Mesenchymal stem cell (in vitro differentiated cells and primary cell): ENCODE measurements around the gene DPP6.

Source experiments
- DNase-seq: peaks from one replicate; pipeline ENCODE4 v3.0.0-alpha.2; 2013
- H2AFZ ChIP-seq: one replicate; pipeline ENCODE4 v1.6.1; 2013; ENCODE audit warnings: low read depth, mild to moderate bottlenecking, control low read depth, inconsistent platforms, low read length, moderate library complexity
- H2AK5ac ChIP-seq: 2 replicates; pipeline ENCODE4 v1.6.1; 2013; ENCODE audit warnings: low read length, moderate library complexity, mild to moderate bottlenecking, inconsistent platforms; ENCODE audit not compliant: severe bottlenecking
- H2BK120ac ChIP-seq: one replicate; pipeline ENCODE4 v1.6.1; 2013; ENCODE audit warnings: low read depth, mild to moderate bottlenecking, inconsistent platforms, low read length, moderate library complexity
- H2BK12ac ChIP-seq, 2 experiments: one replicate each; pipeline ENCODE4 v1.6.1; 2013; ENCODE audit warnings: inconsistent platforms in 2 of 2, low read length in 2 of 2, mild to moderate bottlenecking in 2 of 2, moderate library complexity in 2 of 2, control low read depth in 1 of 2
- H2BK15ac ChIP-seq: one replicate; pipeline ENCODE4 v1.6.1; 2013; ENCODE audit warnings: mild to moderate bottlenecking, low read depth, inconsistent platforms; ENCODE audit not compliant: poor library complexity, severe bottlenecking
- H2BK5ac ChIP-seq: 2 replicates; pipeline ENCODE4 v1.6.1; 2013; ENCODE audit warnings: low read depth, mild to moderate bottlenecking, low read length, control low read depth, inconsistent platforms; ENCODE audit not compliant: poor library complexity, severe bottlenecking
- H3K14ac ChIP-seq, 2 experiments: one replicate each; pipeline ENCODE4 v1.6.1; 2013; ENCODE audit warnings: inconsistent platforms in 2 of 2, low read length in 2 of 2, control low read depth in 1 of 2, mild to moderate bottlenecking in 1 of 2, moderate library complexity in 1 of 2
- H3K18ac ChIP-seq, 2 experiments: one replicate each; pipeline ENCODE4 v1.6.1; 2013; ENCODE audit warnings: inconsistent platforms in 2 of 2, low read length in 2 of 2, control low read depth in 1 of 2, low read depth in 1 of 2, mild to moderate bottlenecking in 1 of 2
- H3K23ac ChIP-seq, 2 experiments: one replicate each; pipeline ENCODE4 v1.6.1; 2013; ENCODE audit warnings: inconsistent platforms in 2 of 2, low read length in 2 of 2, mild to moderate bottlenecking in 2 of 2, moderate library complexity in 2 of 2, control low read depth in 1 of 2
- H3K27ac ChIP-seq: 2 replicates; pipeline ENCODE4 v1.5.1; 2013; ENCODE audit warnings: mild to moderate bottlenecking, moderate library complexity, low read length, control low read depth, inconsistent platforms; ENCODE audit not compliant: poor library complexity, severe bottlenecking
- H3K27me3 ChIP-seq, 2 experiments: 2 replicates each; pipeline versions ENCODE4 v1.6.1 to v1.7.0; 2013; ENCODE audit warnings: low read length in 2 of 2, mild to moderate bottlenecking in 2 of 2, moderate library complexity in 2 of 2, control low read depth in 1 of 2, inconsistent platforms in 1 of 2; ENCODE audit not compliant: control insufficient read depth in 1 of 2, insufficient read depth in 1 of 2
- H3K36me3 ChIP-seq, 2 experiments: 2 replicates each; pipeline versions ENCODE4 v1.6.1 to v1.7.0; 2013; ENCODE audit warnings: low read length in 2 of 2, control low read depth in 1 of 2, inconsistent platforms in 1 of 2, low read depth in 1 of 2, mild to moderate bottlenecking in 1 of 2; ENCODE audit not compliant: insufficient read depth in 2 of 2, control insufficient read depth in 1 of 2
- H3K4ac ChIP-seq, 2 experiments: one replicate each; pipeline ENCODE4 v1.6.1; 2013; ENCODE audit warnings: inconsistent platforms in 2 of 2, low read length in 2 of 2, mild to moderate bottlenecking in 2 of 2, moderate library complexity in 2 of 2, control low read depth in 1 of 2, low read depth in 1 of 2
- H3K4me1 ChIP-seq: 2 replicates; pipeline ENCODE4 v1.6.1; 2013; ENCODE audit warnings: low read depth, low read length, control low read depth; ENCODE audit not compliant: control insufficient read depth, insufficient read depth
- H3K4me2 ChIP-seq: 2 replicates; pipeline ENCODE4 v1.6.1; 2013; ENCODE audit warnings: low read length, mild to moderate bottlenecking, inconsistent platforms; ENCODE audit not compliant: poor library complexity, severe bottlenecking
- H3K4me3 ChIP-seq, 2 experiments: 2 replicates each; pipeline versions ENCODE4 v1.5.1 to v1.7.0; 2013; ENCODE audit warnings: low read length in 2 of 2, mild to moderate bottlenecking in 2 of 2, control low read depth in 1 of 2, low read depth in 1 of 2; ENCODE audit not compliant: insufficient read depth in 1 of 2
- H3K79me1 ChIP-seq: replicated peaks from 2 replicates; pipeline ENCODE4 v1.6.1; 2013; ENCODE audit warnings: mild to moderate bottlenecking, control low read depth, low read length, inconsistent platforms; ENCODE audit not compliant: poor library complexity, severe bottlenecking
- H3K9ac ChIP-seq: 2 replicates; pipeline ENCODE4 v1.7.0; 2013; ENCODE audit warnings: mild to moderate bottlenecking, low read length, moderate library complexity
- H3K9me3 ChIP-seq: 2 replicates; pipeline ENCODE4 v1.7.0; 2013; ENCODE audit warnings: mild to moderate bottlenecking, low read length; ENCODE audit not compliant: control insufficient read depth
- H4K8ac ChIP-seq: one replicate; pipeline ENCODE4 v1.6.1; 2013; ENCODE audit warnings: inconsistent platforms, mild to moderate bottlenecking, low read length, moderate library complexity
- H4K91ac ChIP-seq: one replicate; pipeline ENCODE4 v1.6.1; 2013; ENCODE audit warnings: mild to moderate bottlenecking, low read length, inconsistent platforms
- WGBS: methylation state at CpG from one replicate; pipeline ENCODE4 v1.1.7; 2013; ENCODE audit warnings: mixed read lengths; 5-methylcytosine and 5-hydroxymethylcytosine counted together

Gene DPP6

GRCh38 chr7:154436560-154436959, 384.4 kb downstream of the DPP6 start:
- Histone ChIP-seq H3K4me1 (no peaks in the 10 kb centered on the region), H2BK5ac (no peak overlapping the region), H4K8ac (no peak overlapping the region), H3K4ac (no peak overlapping the region), H3K4me3 (no peak overlapping the region), H2BK15ac (no peak overlapping the region), H3K23ac (no peak overlapping the region), H2AFZ (no peak overlapping the region), H2AK5ac (no peak overlapping the region), H3K27me3 (no peaks in the 10 kb centered on the region), H3K36me3 (no peaks in the 10 kb centered on the region), H3K9me3 (peaks cover 8% of the 10 kb centered on the region), H4K91ac (no peak overlapping the region), H3K18ac (no peak overlapping the region), H2BK12ac (no peak overlapping the region), H3K9ac (no peak overlapping the region), H3K27ac (no peak overlapping the region), H3K4me2 (no peak overlapping the region), H3K14ac (no peak overlapping the region), H3K79me1 (no peaks in the 10 kb centered on the region), H2BK120ac (no peak overlapping the region)
- 73% methylated on average over 4 of the region's 4 CpGs for WGBS
- DNase-seq: no peak

- Histone ChIP-seq H2AFZ (no peak overlapping the region), H3K4ac (no peak overlapping the region), H3K4me3 (no peak overlapping the region), H2AK5ac (no peak overlapping the region), H3K14ac (no peak overlapping the region), H3K9me3 (peaks cover 9% of the 10 kb centered on the region), H2BK15ac (no peak overlapping the region), H3K27me3 (no peaks in the 10 kb centered on the region), H4K8ac (no peak overlapping the region), H3K23ac (no peak overlapping the region), H3K4me2 (no peak overlapping the region), H3K79me1 (no peaks in the 10 kb centered on the region), H4K91ac (no peak overlapping the region), H2BK12ac (no peak overlapping the region), H3K36me3 (no peaks in the 10 kb centered on the region), H3K27ac (no peak overlapping the region), H3K4me1 (no peaks in the 10 kb centered on the region), H3K9ac (no peak overlapping the region), H2BK120ac (no peak overlapping the region), H3K18ac (no peak overlapping the region), H2BK5ac (no peak overlapping the region)
- no peak for DNase-seq
- 100% methylated on average over 2 of the region's 2 CpGs for WGBS
Observed at GRCh38 chr7:154437234-154437633, 385.0 kb downstream of the DPP6 start.

- H4K8ac ChIP-seq: no peak overlapping the region
- no peaks in the 10 kb centered on the region for H3K36me3 ChIP-seq
- no peak for DNase-seq
- no peak overlapping the region for H2BK120ac ChIP-seq
- H2BK12ac ChIP-seq: no peak overlapping the region
- no peak overlapping the region for H3K9ac ChIP-seq
- H3K4ac ChIP-seq: no peak overlapping the region
- H3K23ac ChIP-seq: no peak overlapping the region
- H2AFZ ChIP-seq: no peak overlapping the region
- no peak overlapping the region for H3K18ac ChIP-seq
- no peak overlapping the region for H2BK5ac ChIP-seq
- no peaks in the 10 kb centered on the region for H3K79me1 ChIP-seq
- H3K4me2 ChIP-seq: no peak overlapping the region
- peaks cover 14% of the 10 kb centered on the region for H3K9me3 ChIP-seq
- H3K4me3 ChIP-seq: no peak overlapping the region
- WGBS: 61% methylated on average over 5 of the region's 7 CpGs
- H3K27ac ChIP-seq: no peak overlapping the region
- H2AK5ac ChIP-seq: no peak overlapping the region
- no peaks in the 10 kb centered on the region for H3K4me1 ChIP-seq
- H2BK15ac ChIP-seq: no peak overlapping the region
- no peak overlapping the region for H4K91ac ChIP-seq
- no peaks in the 10 kb centered on the region for H3K27me3 ChIP-seq
- no peak overlapping the region for H3K14ac ChIP-seq
Observed at GRCh38 chr7:154438571-154439367, 386.6 kb downstream of the DPP6 start.

- Histone ChIP-seq H3K27me3 (no peaks in the 10 kb centered on the region), H3K18ac (no peak overlapping the region), H3K23ac (no peak overlapping the region), H3K4ac (no peak overlapping the region), H3K9me3 (peaks cover 14% of the 10 kb centered on the region), H4K91ac (no peak overlapping the region), H2AK5ac (no peak overlapping the region), H3K9ac (no peak overlapping the region), H2BK5ac (no peak overlapping the region), H3K27ac (no peak overlapping the region), H3K36me3 (no peaks in the 10 kb centered on the region), H2AFZ (no peak overlapping the region), H3K4me3 (no peak overlapping the region), H3K14ac (no peak overlapping the region), H3K4me2 (no peak overlapping the region), H4K8ac (no peak overlapping the region), H2BK12ac (no peak overlapping the region), H2BK120ac (no peak overlapping the region), H2BK15ac (no peak overlapping the region), H3K79me1 (no peaks in the 10 kb centered on the region), H3K4me1 (no peaks in the 10 kb centered on the region)
- no peak for DNase-seq
- 85% methylated on average over 8 of the region's 9 CpGs for WGBS
Observed at GRCh38 chr7:154440058-154440457, 387.9 kb downstream of the DPP6 start.
